Neural cell (in vitro differentiated cells): Measurements from ENCODE around the gene BUB3. TPM values are rescaled to one million over a fixed set of nuclear protein-coding genes. Genes with fewer than 3 reads are reported as not detected.

Experiments used
- H2AFZ ChIP-seq: fragments of 200-600, 300-800 bp; sonication (generic), shearing (Covaris generic); 2 replicates; pipeline ENCODE4 v1.6.0; 2014; ENCODE audit warnings: low read depth, mild to moderate bottlenecking, antibody characterized with exemption, low read length, moderate library complexity
- H3F3A ChIP-seq: fragments of 200-600 bp; shearing (Covaris generic); 2 replicates; pipeline ENCODE4 v1.6.1; 2016; ENCODE audit warnings: mild to moderate bottlenecking, moderate library complexity, mixed read lengths, antibody characterized with exemption, low read length; ENCODE audit not compliant: insufficient read depth, poor library complexity, severe bottlenecking
- H3K27ac ChIP-seq: fragments of 200-600, 300-800 bp; sonication (generic), shearing (Covaris generic); 2 replicates; pipeline ENCODE4 v1.5.1; 2014; ENCODE audit warnings: mild to moderate bottlenecking, low read length, moderate library complexity
- H3K27me3 ChIP-seq: fragments of 300-800, 200-600 bp; sonication (generic), shearing (Covaris generic); 2 replicates; pipeline ENCODE4 v1.6.0; 2014; ENCODE audit warnings: mild to moderate bottlenecking, low read depth, low read length, moderate library complexity; ENCODE audit not compliant: insufficient read depth
- H3K36me3 ChIP-seq: fragments of 300-800, 200-600 bp; sonication (generic), shearing (Covaris generic); 2 replicates; pipeline ENCODE4 v1.5.1; 2014; ENCODE audit warnings: mild to moderate bottlenecking, antibody characterized with exemption, low read length, moderate library complexity; ENCODE audit not compliant: insufficient read depth
- H3K4me2 ChIP-seq: fragments of 300-800, 200-600 bp; sonication (generic), shearing (Covaris generic); 2 replicates; pipeline ENCODE4 v1.6.0; 2014; ENCODE audit warnings: mild to moderate bottlenecking, low read length
- H3K4me3 ChIP-seq: fragments of 300-800, 200-600 bp; sonication (generic), shearing (Covaris generic); 2 replicates; pipeline ENCODE4 v1.5.1; 2014; ENCODE audit warnings: mild to moderate bottlenecking, low read length, moderate library complexity
- H3K79me2 ChIP-seq: fragments of 200-600 bp; shearing (Covaris generic); replicated peaks from 2 replicates; pipeline ENCODE4 v1.6.0; 2014; ENCODE audit warnings: mild to moderate bottlenecking, low read length, moderate library complexity; ENCODE audit not compliant: insufficient read depth
- H3K9ac ChIP-seq: fragments of 300-800, 200-600 bp; sonication (generic), shearing (Covaris generic); 2 replicates; pipeline ENCODE4 v1.6.1; 2016; ENCODE audit warnings: mild to moderate bottlenecking, low read length, mixed read lengths
- H3K9me2 ChIP-seq: fragments of 200-600 bp; shearing (Covaris generic); 2 replicates; pipeline ENCODE4 v1.6.1; 2016; ENCODE audit warnings: mild to moderate bottlenecking, low read length, mixed read lengths; ENCODE audit not compliant: insufficient read depth
- H3K9me3 ChIP-seq: fragments of 200-600, 300-800 bp; sonication (generic), shearing (Covaris generic); 2 replicates; pipeline ENCODE4 v1.6.1; 2016; ENCODE audit warnings: mild to moderate bottlenecking, mixed run types, low read length, moderate library complexity, mixed read lengths
- H4K20me1 ChIP-seq: fragments of 200-600 bp; shearing (Covaris generic); 2 replicates; pipeline ENCODE4 v1.6.1; 2016; ENCODE audit warnings: mild to moderate bottlenecking, mixed run types; ENCODE audit not compliant: insufficient read depth
- EP300 ChIP-seq: fragments of 450-650 bp; conservative IDR thresholded peaks from 2 replicates; pipeline ENCODE4 v1.6.1; 2014; ENCODE audit warnings: antibody characterized with exemption, mild to moderate bottlenecking, moderate library complexity; ENCODE audit not compliant: poor library complexity, severe bottlenecking
- EZH2 ChIP-seq: fragments of 200-600, 300-800 bp; shearing (Covaris generic), sonication (generic); IDR thresholded peaks from 2 replicates; pipeline ENCODE4 v1.6.1; 2014; ENCODE audit warnings: antibody characterized with exemption, low read length, borderline replicate concordance, mild to moderate bottlenecking; ENCODE audit not compliant: insufficient read depth, poor library complexity, severe bottlenecking
- MXI1 ChIP-seq: fragments of 450-650 bp; conservative IDR thresholded peaks from 2 replicates; pipeline ENCODE4 v1.6.1; 2014; ENCODE audit warnings: antibody characterized with exemption, mild to moderate bottlenecking; ENCODE audit not compliant: poor library complexity, severe bottlenecking
- POLR2AphosphoS5 ChIP-seq: IDR thresholded peaks from 2 replicates; pipeline ENCODE4 v1.6.1; 2012
- RAD21 ChIP-seq: fragments of 450-650 bp; conservative IDR thresholded peaks from 2 replicates; pipeline ENCODE4 v1.6.1; 2014; ENCODE audit warnings: antibody characterized with exemption, mild to moderate bottlenecking, moderate library complexity
- SMC3 ChIP-seq: fragments of 450-650 bp; conservative IDR thresholded peaks from 2 replicates; pipeline ENCODE4 v1.6.1; 2014; ENCODE audit warnings: antibody characterized with exemption, mild to moderate bottlenecking, moderate library complexity; ENCODE audit not compliant: poor library complexity
- TAF1 ChIP-seq: IDR thresholded peaks from 2 replicates; pipeline ENCODE4 v1.6.1; 2012; ENCODE audit warnings: low read depth
- polyA plus RNA-seq: library from polyadenylated mRNA; depleted of rRNA; stranded (reverse); fragments of >200 nt; gene quantifications from 2 replicates; pipeline ENCODE4 v1.2.3, GENCODE V29; 2014
- TF ChIP-seq, protein P1 (sequence below): fragments of 450-650 bp; IDR thresholded peaks from 2 replicates; pipeline ENCODE4 v1.5.1; 2014; ENCODE audit warnings: antibody characterized with exemption, mild to moderate bottlenecking, moderate library complexity; ENCODE audit not compliant: poor library complexity, severe bottlenecking
- TF ChIP-seq, protein P2 (sequence below): IDR thresholded peaks from 2 replicates; pipeline ENCODE4 v1.6.1; 2012; ENCODE audit warnings: borderline replicate concordance

BUB3 gene
- polyA plus RNA-seq, 1 donor from 2014 or later, result 162 TPM

DNA sequence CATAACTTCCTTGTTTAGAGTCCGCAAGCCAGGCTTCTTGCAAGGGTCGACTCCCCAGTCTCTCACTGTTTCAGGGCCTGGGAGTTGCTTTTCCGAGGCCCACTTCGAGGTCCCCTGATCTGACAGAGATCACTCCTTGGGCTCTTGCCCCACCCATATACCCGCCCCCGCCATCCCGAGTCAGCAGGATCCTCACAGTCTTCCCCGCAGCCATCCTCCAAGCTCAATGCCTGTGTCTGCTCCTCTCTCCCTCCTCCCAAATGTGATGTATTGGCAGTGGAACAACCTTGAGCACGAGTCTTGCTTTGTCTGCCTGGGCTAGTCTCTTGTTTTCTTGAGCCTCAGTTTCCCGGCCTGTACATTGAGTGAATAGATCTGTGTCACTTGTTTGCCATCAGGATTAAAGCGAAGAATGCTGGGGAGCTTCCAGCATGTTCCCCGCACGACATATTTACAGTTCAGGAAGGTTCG, 8.6 kb upstream of the BUB3 start:
- peaks cover 100% of the 10 kb centered on the region for H3K27me3 ChIP-seq
- H3K27ac ChIP-seq, result no peak overlapping the region
- H4K20me1 ChIP-seq, result no peaks in the 10 kb centered on the region
- H2AFZ ChIP-seq, result no peak overlapping the region
- no peaks in the 10 kb centered on the region for H3K79me2 ChIP-seq
- no peaks in the 10 kb centered on the region for H3K36me3 ChIP-seq
- TF ChIP-seq RAD21 (no peak), EP300 (no peak), TAF1 (no peak), POLR2AphosphoS5 (no peak), EZH2 (no peak), SMC3 (no peak), MXI1 (no peak)
- TF ChIP-seq, protein P1, sequence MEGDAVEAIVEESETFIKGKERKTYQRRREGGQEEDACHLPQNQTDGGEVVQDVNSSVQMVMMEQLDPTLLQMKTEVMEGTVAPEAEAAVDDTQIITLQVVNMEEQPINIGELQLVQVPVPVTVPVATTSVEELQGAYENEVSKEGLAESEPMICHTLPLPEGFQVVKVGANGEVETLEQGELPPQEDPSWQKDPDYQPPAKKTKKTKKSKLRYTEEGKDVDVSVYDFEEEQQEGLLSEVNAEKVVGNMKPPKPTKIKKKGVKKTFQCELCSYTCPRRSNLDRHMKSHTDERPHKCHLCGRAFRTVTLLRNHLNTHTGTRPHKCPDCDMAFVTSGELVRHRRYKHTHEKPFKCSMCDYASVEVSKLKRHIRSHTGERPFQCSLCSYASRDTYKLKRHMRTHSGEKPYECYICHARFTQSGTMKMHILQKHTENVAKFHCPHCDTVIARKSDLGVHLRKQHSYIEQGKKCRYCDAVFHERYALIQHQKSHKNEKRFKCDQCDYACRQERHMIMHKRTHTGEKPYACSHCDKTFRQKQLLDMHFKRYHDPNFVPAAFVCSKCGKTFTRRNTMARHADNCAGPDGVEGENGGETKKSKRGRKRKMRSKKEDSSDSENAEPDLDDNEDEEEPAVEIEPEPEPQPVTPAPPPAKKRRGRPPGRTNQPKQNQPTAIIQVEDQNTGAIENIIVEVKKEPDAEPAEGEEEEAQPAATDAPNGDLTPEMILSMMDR, result no peak
- TF ChIP-seq, protein P2, sequence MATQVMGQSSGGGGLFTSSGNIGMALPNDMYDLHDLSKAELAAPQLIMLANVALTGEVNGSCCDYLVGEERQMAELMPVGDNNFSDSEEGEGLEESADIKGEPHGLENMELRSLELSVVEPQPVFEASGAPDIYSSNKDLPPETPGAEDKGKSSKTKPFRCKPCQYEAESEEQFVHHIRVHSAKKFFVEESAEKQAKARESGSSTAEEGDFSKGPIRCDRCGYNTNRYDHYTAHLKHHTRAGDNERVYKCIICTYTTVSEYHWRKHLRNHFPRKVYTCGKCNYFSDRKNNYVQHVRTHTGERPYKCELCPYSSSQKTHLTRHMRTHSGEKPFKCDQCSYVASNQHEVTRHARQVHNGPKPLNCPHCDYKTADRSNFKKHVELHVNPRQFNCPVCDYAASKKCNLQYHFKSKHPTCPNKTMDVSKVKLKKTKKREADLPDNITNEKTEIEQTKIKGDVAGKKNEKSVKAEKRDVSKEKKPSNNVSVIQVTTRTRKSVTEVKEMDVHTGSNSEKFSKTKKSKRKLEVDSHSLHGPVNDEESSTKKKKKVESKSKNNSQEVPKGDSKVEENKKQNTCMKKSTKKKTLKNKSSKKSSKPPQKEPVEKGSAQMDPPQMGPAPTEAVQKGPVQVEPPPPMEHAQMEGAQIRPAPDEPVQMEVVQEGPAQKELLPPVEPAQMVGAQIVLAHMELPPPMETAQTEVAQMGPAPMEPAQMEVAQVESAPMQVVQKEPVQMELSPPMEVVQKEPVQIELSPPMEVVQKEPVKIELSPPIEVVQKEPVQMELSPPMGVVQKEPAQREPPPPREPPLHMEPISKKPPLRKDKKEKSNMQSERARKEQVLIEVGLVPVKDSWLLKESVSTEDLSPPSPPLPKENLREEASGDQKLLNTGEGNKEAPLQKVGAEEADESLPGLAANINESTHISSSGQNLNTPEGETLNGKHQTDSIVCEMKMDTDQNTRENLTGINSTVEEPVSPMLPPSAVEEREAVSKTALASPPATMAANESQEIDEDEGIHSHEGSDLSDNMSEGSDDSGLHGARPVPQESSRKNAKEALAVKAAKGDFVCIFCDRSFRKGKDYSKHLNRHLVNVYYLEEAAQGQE, result no peak
- no peaks in the 10 kb centered on the region for H3K9me3 ChIP-seq
- H3K4me3 ChIP-seq, result no peak overlapping the region
- H3K4me2 ChIP-seq, result no peak overlapping the region
- H3K9me2 ChIP-seq, result no peaks in the 10 kb centered on the region
- no peaks in the 10 kb centered on the region for H3F3A ChIP-seq
- H3K9ac ChIP-seq, result no peak overlapping the region

DNA sequence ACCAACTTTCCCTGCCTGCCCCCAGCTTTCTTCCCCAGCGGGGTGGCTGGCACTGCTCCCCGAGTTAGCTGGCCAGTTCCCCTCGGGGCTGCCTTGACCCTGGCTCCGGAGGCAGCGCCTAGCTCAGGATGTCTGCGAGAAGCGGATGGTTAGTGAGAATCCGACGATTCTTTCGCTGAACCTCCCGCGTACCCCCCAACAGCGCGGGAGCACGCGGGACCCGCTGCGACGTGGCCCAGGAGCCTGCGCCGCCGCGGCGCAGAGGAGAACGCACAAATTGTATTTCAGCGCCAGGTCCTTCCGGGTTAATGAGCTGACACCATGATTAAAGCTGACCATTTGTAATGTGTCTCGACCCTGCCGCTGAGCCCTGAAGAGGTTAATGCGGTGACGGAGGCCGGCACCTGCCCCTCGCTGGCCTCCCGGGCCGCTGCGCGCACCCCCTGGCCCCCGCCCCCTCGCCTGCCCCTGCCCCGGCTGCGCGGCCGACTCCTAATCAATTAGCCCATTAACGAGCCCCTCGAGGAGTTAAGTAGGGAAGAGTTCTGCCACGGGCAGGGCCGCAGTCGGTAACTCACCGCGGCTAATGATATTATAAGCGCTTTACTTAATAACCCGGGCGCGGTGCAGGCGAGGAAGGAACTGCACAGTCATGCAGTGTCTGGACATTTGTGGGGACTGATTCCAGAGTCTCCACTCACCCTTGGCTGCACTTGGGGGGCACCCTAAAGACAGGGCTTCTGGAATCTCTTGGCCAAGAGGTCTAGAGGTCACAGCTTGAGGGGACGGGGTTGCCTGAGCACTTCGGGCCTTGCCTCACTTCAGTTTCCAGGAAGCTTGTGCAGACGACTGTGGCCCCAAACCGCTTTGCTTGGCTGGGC, 7.9 kb upstream of the BUB3 start:
- no peak overlapping the region for H2AFZ ChIP-seq
- no peak overlapping the region for H3K27ac ChIP-seq
- H3K9ac ChIP-seq, result no peak overlapping the region
- TF ChIP-seq, protein P1, result no peak
- peak; percentile 92 for TF ChIP-seq EZH2
- no peak overlapping the region for H3K4me2 ChIP-seq
- no peaks in the 10 kb centered on the region for H3K9me2 ChIP-seq
- no peaks in the 10 kb centered on the region for H4K20me1 ChIP-seq
- no peaks in the 10 kb centered on the region for H3F3A ChIP-seq
- no peaks in the 10 kb centered on the region for H3K36me3 ChIP-seq
- no peak overlapping the region for H3K4me3 ChIP-seq
- H3K79me2 ChIP-seq, result no peaks in the 10 kb centered on the region
- peaks cover 100% of the 10 kb centered on the region for H3K27me3 ChIP-seq
- H3K9me3 ChIP-seq, result no peaks in the 10 kb centered on the region
